Esophagus muscularis mucosa (tissue), 4 donors: Measurements from ENCODE around the gene NDUFV1. TPM values are rescaled to one million over a fixed set of nuclear protein-coding genes. Genes with fewer than 3 reads are reported as not detected.

Source experiments
- DNase-seq: peaks from one replicate; pipeline ENCODE4 v3.0.0-alpha.2; 2017; ENCODE audit errors: extremely low spot score
- H3K27ac ChIP-seq, 4 donors: fragments of 200-600 bp; sonication (generic); replicated peaks in 1 of 4; 1 replicate in 3 of 4; 2 replicates in 1 of 4; pipeline ENCODE4 v1.5.1; 2016 to 2019; ENCODE audit warnings: mild to moderate bottlenecking in 1 of 4
- H3K27me3 ChIP-seq, 4 donors: fragments of 200-600 bp; sonication (generic); one replicate each; pipeline versions ENCODE4 v1.5.1 to v1.6.0; 2016 to 2019
- H3K36me3 ChIP-seq, 4 donors: fragments of 200-600 bp; sonication (generic); one replicate each; pipeline ENCODE4 v1.5.1; 2016 to 2019
- H3K4me1 ChIP-seq, 4 donors: fragments of 200-600 bp; sonication (generic); one replicate each; pipeline ENCODE4 v1.5.1; 2016 to 2019
- H3K4me3 ChIP-seq, 4 donors: fragments of 200-600 bp; sonication (generic); 1 replicate in 2 of 4; 2 replicates in 2 of 4; pipeline ENCODE4 v1.5.1; 2016 to 2019; ENCODE audit warnings: mild to moderate bottlenecking in 4 of 4, moderate library complexity in 1 of 4
- H3K9me3 ChIP-seq, 4 donors: fragments of 200-600 bp; sonication (generic); 1 replicate in 3 of 4; 2 replicates in 1 of 4; pipeline ENCODE4 v1.5.1; 2016 to 2019
- EP300 ChIP-seq: sonication (generic); formaldehyde crosslinking; IDR thresholded peaks from one replicate; pipeline ENCODE4 v1.6.1; 2017; ENCODE audit warnings: antibody characterized with exemption
- POLR2A ChIP-seq: fragments of 450-650 bp; IDR thresholded peaks from one replicate; pipeline ENCODE4 v1.6.1; 2017; ENCODE audit warnings: antibody characterized with exemption, moderate library complexity, mild to moderate bottlenecking, low read depth
- POLR2AphosphoS5 ChIP-seq, 2 donors: sonication (generic); formaldehyde crosslinking; IDR thresholded peaks; one replicate each; pipeline ENCODE4 v1.6.1; 2017; ENCODE audit warnings: antibody characterized with exemption in 2 of 2
- WGBS: methylation state at CpG from one replicate; pipeline ENCODE4 v1.1.5; 2018; 5-methylcytosine and 5-hydroxymethylcytosine counted together
- intact Hi-C: fragments of 100-400 bp; cut with DNase I; formaldehyde crosslinking; loops from one replicate; pipeline ENCODE4 v1.15.1; 2023
- total RNA-seq, 4 donors: library from RNA; depleted of rRNA; stranded (reverse); fragments of >200 nt; gene quantifications; one replicate each; pipeline versions ENCODE4 v1.1.0 to v1.2.1, GENCODE V29; 2016
- TF ChIP-seq, protein P1 (sequence below), 3 experiments: fragments of 200-600 bp in 2 of 3; fragments of 450-650 bp in 1 of 3; sonication (generic) in 2 of 3; IDR thresholded peaks; one replicate each; pipeline ENCODE4 v1.5.1; 2017 to 2019; ENCODE audit warnings: antibody characterized with exemption in 3 of 3, mild to moderate bottlenecking in 2 of 3, moderate library complexity in 1 of 3

Gene NDUFV1
- total RNA-seq, 4 donors from 2014 or later, result 196 to 252 (median 212) TPM

GRCh38 chr11:67626970-67627369 is 20.2 kb downstream of the NDUFV1 start:
- 91% methylated on average over 10 of the region's 10 CpGs for WGBS
- Histone ChIP-seq H3K36me3 (no peaks in the 10 kb centered on the region), H3K27ac (no peak overlapping the region), H3K27me3 (no peaks in the 10 kb centered on the region), H3K9me3 (no peaks in the 10 kb centered on the region), H3K4me1 (peaks cover 11 to 29% (median 22%) of the 10 kb centered on the region in 4 donors), H3K4me3 (no peak overlapping the region)
- TF ChIP-seq POLR2A, result no peak
- no peak for TF ChIP-seq POLR2AphosphoS5 (IDR thresholded peaks at IDR 0.05)
- TF ChIP-seq, protein P1, sequence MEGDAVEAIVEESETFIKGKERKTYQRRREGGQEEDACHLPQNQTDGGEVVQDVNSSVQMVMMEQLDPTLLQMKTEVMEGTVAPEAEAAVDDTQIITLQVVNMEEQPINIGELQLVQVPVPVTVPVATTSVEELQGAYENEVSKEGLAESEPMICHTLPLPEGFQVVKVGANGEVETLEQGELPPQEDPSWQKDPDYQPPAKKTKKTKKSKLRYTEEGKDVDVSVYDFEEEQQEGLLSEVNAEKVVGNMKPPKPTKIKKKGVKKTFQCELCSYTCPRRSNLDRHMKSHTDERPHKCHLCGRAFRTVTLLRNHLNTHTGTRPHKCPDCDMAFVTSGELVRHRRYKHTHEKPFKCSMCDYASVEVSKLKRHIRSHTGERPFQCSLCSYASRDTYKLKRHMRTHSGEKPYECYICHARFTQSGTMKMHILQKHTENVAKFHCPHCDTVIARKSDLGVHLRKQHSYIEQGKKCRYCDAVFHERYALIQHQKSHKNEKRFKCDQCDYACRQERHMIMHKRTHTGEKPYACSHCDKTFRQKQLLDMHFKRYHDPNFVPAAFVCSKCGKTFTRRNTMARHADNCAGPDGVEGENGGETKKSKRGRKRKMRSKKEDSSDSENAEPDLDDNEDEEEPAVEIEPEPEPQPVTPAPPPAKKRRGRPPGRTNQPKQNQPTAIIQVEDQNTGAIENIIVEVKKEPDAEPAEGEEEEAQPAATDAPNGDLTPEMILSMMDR (IDR thresholded peaks at IDR 0.05), result no peak
- no peak for TF ChIP-seq EP300
- intact Hi-C loops, result no loop called here
- DNase-seq, result no peak

- H3K27ac ChIP-seq, result no peak overlapping the region
- intact Hi-C loops, result no loop called here
- no peak for DNase-seq
- no peaks in the 10 kb centered on the region for H3K36me3 ChIP-seq
- no peak overlapping the region for H3K4me3 ChIP-seq
- WGBS, result 68% methylated on average over 3 of the region's 6 CpGs
- H3K27me3 ChIP-seq, result no peaks in the 10 kb centered on the region
- TF ChIP-seq POLR2A (no peak), EP300 (no peak), POLR2AphosphoS5 (IDR thresholded peaks at IDR 0.05) (no peak)
- TF ChIP-seq, protein P1 (IDR thresholded peaks at IDR 0.05), result no peak
- H3K9me3 ChIP-seq, result no peaks in the 10 kb centered on the region
- H3K4me1 ChIP-seq, result peaks cover 11 to 29% (median 22%) of the 10 kb centered on the region in 4 donors
Observed at GRCh38 chr11:67627441-67627811, 20.7 kb downstream of the NDUFV1 start.

- WGBS, result 92% methylated on average over 11 of the region's 15 CpGs
- Histone ChIP-seq H3K36me3 (no peaks in the 10 kb centered on the region), H3K27ac (no peak overlapping the region), H3K4me3 (no peak overlapping the region), H3K4me1 (peaks cover 11 to 29% (median 22%) of the 10 kb centered on the region in 4 donors), H3K27me3 (no peaks in the 10 kb centered on the region), H3K9me3 (no peaks in the 10 kb centered on the region)
- DNase-seq, result no peak
- no peak for TF ChIP-seq POLR2A
- TF ChIP-seq, protein P1 (IDR thresholded peaks at IDR 0.05), result no peak
- no peak for TF ChIP-seq EP300
- no peak for TF ChIP-seq POLR2AphosphoS5 (IDR thresholded peaks at IDR 0.05)
- intact Hi-C loops, result loop anchor here (2.0 kb wide), 1 partner anchor 31 kb away; no protein-coding TSS in a partner anchor
Observed at GRCh38 chr11:67627812-67628624, 21.3 kb downstream of the NDUFV1 start.

DNA sequence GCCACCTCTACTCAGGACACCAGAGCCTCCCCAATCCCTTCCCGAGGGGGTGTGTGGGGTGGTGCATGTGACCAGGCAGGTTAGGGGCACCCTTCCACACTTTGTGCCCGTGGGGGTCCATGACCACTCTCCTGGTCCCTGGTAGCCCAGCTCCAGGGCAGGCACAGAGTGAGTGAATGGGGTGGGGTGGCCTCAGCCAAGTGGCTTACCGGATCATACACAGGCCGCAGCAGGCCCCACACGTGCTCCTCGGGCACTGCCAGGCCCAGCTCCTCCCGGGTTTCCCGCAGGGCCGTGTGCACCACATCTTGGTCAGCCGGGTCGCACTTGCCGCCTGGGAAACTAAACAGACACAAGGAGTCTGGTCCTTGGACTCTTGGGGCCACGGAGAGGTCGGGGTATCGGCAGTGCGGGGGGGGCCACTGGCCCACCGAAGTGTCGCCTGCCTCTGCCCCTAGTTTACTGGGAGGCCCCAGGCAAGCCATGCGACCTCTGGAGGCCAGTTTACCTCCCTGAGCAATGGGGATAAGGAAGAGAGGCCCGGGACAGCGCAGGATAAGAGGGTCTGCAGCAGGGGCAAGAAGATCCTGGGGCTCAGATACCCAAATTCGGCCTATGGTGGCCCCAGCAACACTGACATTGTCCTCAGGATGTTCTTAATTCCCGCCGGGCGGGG is 22.1 kb downstream of the NDUFV1 start:
- intact Hi-C loops, result loop anchor here (2.0 kb wide), 1 partner anchor 30 kb away; no protein-coding TSS in a partner anchor
- Histone ChIP-seq H3K36me3 (no peaks in the 10 kb centered on the region), H3K4me1 (peaks cover 11 to 29% (median 22%) of the 10 kb centered on the region in 4 donors), H3K27ac (peak overlapping the region; percentile 95 to 97 (median 96)), H3K4me3 (peak overlapping the region; percentile 74 to 94 (median 76)), H3K9me3 (no peaks in the 10 kb centered on the region), H3K27me3 (no peaks in the 10 kb centered on the region)
- 32% methylated on average over 3 of the region's 25 CpGs for WGBS
- TF ChIP-seq EP300 (no peak), POLR2AphosphoS5 (IDR thresholded peaks at IDR 0.05) (no peak), POLR2A (no peak)
- TF ChIP-seq, protein P1 (IDR thresholded peaks at IDR 0.05), result no peak
- DNase-seq, result no peak
